NT2/D1 (cell line): Measurements from ENCODE around the gene DDX21.
"Not testable (repeated sequence)": the region's sequence is repeated elsewhere in the genome, so short reads cannot be mapped to it uniquely, and the experiment has no call there.

ENCODE experiments used
- DNase-seq: peaks from one replicate; pipeline ENCODE4 v3.0.0-alpha.2; 2011; ENCODE audit warnings: low read depth, low spot score
- H3K27me3 ChIP-seq: 2 replicates; pipeline ENCODE4 v1.6.0; 2011; ENCODE audit warnings: mild to moderate bottlenecking; ENCODE audit not compliant: insufficient read length, insufficient read depth
- H3K36me3 ChIP-seq: 2 replicates; pipeline ENCODE4 v1.6.1; 2011; ENCODE audit warnings: mild to moderate bottlenecking, low read length, mixed read lengths; ENCODE audit not compliant: insufficient read depth, insufficient read length
- H3K4me1 ChIP-seq: 2 replicates; pipeline ENCODE4 v1.5.1; 2011; ENCODE audit not compliant: insufficient read depth, insufficient read length
- H3K4me3 ChIP-seq: 2 replicates; pipeline ENCODE4 v1.5.1; 2011; ENCODE audit warnings: low read depth; ENCODE audit not compliant: insufficient read length
- H3K9ac ChIP-seq: 2 replicates; pipeline ENCODE4 v1.6.0; 2011; ENCODE audit warnings: low read depth; ENCODE audit not compliant: insufficient read length
- H3K9me3 ChIP-seq: 2 replicates; pipeline ENCODE4 v1.5.1; 2011; ENCODE audit warnings: mild to moderate bottlenecking, low read length; ENCODE audit not compliant: insufficient read depth
- SUZ12 ChIP-seq: IDR thresholded peaks from 2 replicates; pipeline ENCODE4 v1.6.1; 2011; ENCODE audit not compliant: insufficient read length, insufficient read depth; ENCODE audit errors: extremely low read depth
- YY1 ChIP-seq: IDR thresholded peaks from 2 replicates; pipeline ENCODE4 v1.6.1; 2011; ENCODE audit not compliant: insufficient read length, insufficient read depth
- ZNF274 ChIP-seq: IDR thresholded peaks from 2 replicates; pipeline ENCODE4 v1.6.1; 2011; ENCODE audit warnings: mild to moderate bottlenecking, low read depth, low read length

Gene DDX21

GRCh38 chr10:68938884-68939283 is 17.1 kb upstream of the DDX21 start:
- Histone ChIP-seq H3K36me3 (peaks cover 40% of the 10 kb centered on the region), H3K4me1 (no peaks in the 10 kb centered on the region), H3K27me3 (no peaks in the 10 kb centered on the region), H3K9me3 (no peaks in the 10 kb centered on the region), H3K4me3 (no peak overlapping the region), H3K9ac (no peak overlapping the region)
- no peak for TF ChIP-seq ZNF274
- TF ChIP-seq SUZ12: no peak
- TF ChIP-seq YY1: no peak
- no peak for DNase-seq

DNA sequence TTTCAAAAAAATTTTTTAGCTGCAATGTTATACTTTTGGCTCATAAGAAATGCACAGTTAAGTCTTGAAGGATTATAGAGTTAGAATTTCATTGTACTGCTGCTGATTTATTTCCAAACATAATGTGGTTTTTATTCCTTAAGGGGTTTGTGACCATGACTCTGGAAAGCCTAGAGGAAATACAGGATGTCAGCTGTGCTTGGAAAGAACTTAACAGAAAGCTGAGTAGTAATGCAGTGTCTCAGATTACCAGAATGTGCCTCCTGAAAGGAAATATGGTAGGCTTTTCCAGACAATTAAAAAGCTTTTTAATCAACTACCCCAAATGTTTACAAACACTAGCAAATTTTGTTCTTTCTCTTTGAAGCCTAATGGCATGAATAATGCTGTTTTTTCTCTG is 15.1 kb upstream of the DDX21 start:
- H3K9ac ChIP-seq, H3K27me3 ChIP-seq, DNase-seq, H3K4me3 ChIP-seq, H3K9me3 ChIP-seq, H3K4me1 ChIP-seq: not testable (repeated sequence)
- H3K36me3 ChIP-seq: peaks cover 33% of the 10 kb centered on the region

GRCh38 chr10:68950598-68950997 is 5.4 kb upstream of the DDX21 start:
- peaks cover 29% of the 10 kb centered on the region for H3K36me3 ChIP-seq
- no peak overlapping the region for H3K9ac ChIP-seq
- no peaks in the 10 kb centered on the region for H3K4me1 ChIP-seq
- H3K4me3 ChIP-seq: no peak overlapping the region
- no peak for TF ChIP-seq SUZ12
- no peaks in the 10 kb centered on the region for H3K9me3 ChIP-seq
- DNase-seq: no peak
- H3K27me3 ChIP-seq: no peaks in the 10 kb centered on the region

DNA sequence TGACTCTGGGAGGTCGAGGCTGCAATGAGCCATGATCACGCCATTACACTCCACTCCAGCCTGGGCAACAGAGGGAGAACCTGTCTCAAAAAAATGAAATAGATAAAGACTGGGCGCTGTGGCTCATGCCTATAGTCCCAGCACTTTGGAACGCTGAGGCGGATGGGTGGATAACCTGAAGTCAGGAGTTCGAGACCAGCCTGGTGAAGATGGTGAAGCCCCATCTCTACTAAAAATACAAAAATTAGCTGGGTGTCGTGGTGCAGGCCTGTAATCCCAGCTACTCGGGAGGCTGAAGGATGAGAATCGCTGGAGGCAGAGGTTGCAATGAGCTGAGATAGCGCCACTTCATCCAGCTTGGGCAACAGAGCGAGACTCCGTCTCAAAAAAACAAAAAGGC is 1.1 kb upstream of the DDX21 start:
- no peaks in the 10 kb centered on the region for H3K9me3 ChIP-seq
- H3K9ac ChIP-seq: no peak overlapping the region
- H3K27me3 ChIP-seq: no peaks in the 10 kb centered on the region
- H3K4me1 ChIP-seq: peaks cover 2% of the 10 kb centered on the region
- no peak for DNase-seq
- H3K4me3 ChIP-seq: peak overlapping the region; percentile 10
- no peak for TF ChIP-seq SUZ12
- TF ChIP-seq YY1: no peak
- TF ChIP-seq ZNF274: no peak
- H3K36me3 ChIP-seq: peaks cover 28% of the 10 kb centered on the region

- Histone ChIP-seq H3K36me3 (peaks cover 29% of the 10 kb centered on the region), H3K9ac (peak overlapping the region; percentile 98), H3K4me1 (peaks cover 2% of the 10 kb centered on the region), H3K9me3 (no peaks in the 10 kb centered on the region), H3K27me3 (no peaks in the 10 kb centered on the region), H3K4me3 (peak overlapping the region; percentile 99)
- peak; percentile 1 for DNase-seq
- TF ChIP-seq ZNF274 (no peak), SUZ12 (no peak), YY1 (no peak)
Measured at GRCh38 chr10:68955355-68955831, 577 bp upstream of the DDX21 start.

DNA sequence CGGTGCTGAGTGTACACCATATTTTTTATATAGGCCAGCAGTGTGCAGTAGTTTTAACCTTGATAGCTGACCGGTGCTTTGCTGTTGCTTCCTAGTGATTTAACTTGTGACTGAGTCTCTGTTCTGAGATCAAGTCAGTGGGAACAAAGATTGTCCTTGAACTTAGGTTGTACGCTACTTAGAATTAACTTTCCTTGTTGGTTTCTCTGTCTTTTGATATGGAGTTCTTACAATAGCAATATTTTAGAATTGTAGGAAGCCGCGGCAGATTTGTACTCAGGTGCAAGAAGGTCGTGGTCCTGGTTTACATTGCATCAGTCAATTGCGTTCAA is 1.3 kb downstream of the DDX21 start:
- no peak for DNase-seq

GRCh38 chr10:68957654-68958053 is 1.7 kb downstream of the DDX21 start:
- Histone ChIP-seq H3K9me3 (no peaks in the 10 kb centered on the region), H3K4me1 (peaks cover 2% of the 10 kb centered on the region), H3K9ac (peak overlapping the region; percentile 98), H3K4me3 (peak overlapping the region; percentile 99), H3K27me3 (no peaks in the 10 kb centered on the region), H3K36me3 (peaks cover 47% of the 10 kb centered on the region)
- no peak for DNase-seq
- TF ChIP-seq SUZ12: no peak
- no peak for TF ChIP-seq ZNF274
- TF ChIP-seq YY1: no peak

More for the DNA sequence above, 1.3 kb downstream of the DDX21 start:
- Histone ChIP-seq H3K4me3 (peak overlapping the region; percentile 99), H3K9me3 (no peaks in the 10 kb centered on the region), H3K9ac (peak overlapping the region; percentile 98), H3K4me1 (peaks cover 2% of the 10 kb centered on the region), H3K36me3 (peaks cover 43% of the 10 kb centered on the region), H3K27me3 (no peaks in the 10 kb centered on the region)
- TF ChIP-seq SUZ12: no peak
- no peak for TF ChIP-seq YY1
- no peak for TF ChIP-seq ZNF274
